MG63 (cell line): Measurements from ENCODE around the gene LCE5A. TPM values are rescaled to one million over a fixed set of nuclear protein-coding genes. Genes with fewer than 3 reads are reported as not detected.
"Not testable (repeated sequence)": the region's sequence is repeated elsewhere in the genome, so short reads cannot be mapped to it uniquely, and the experiment has no call there.

Source experiments
- DNase-seq: peaks from one replicate; pipeline ENCODE4 v3.0.0-alpha.2; 2020
- H3K27me3 ChIP-seq: fragments of 250-450 bp; sonication (Bioruptor Pico); 2 replicates; pipeline ENCODE4 v1.5.1; 2020; ENCODE audit warnings: mild to moderate bottlenecking, moderate library complexity
- H3K36me3 ChIP-seq: fragments of 250-450 bp; sonication (Bioruptor Pico); 2 replicates; pipeline ENCODE4 v1.5.1; 2020; ENCODE audit warnings: mild to moderate bottlenecking, moderate library complexity
- H3K4me3 ChIP-seq: fragments of 250-450 bp; sonication (Bioruptor Pico); 2 replicates; pipeline ENCODE4 v1.5.1; 2020; ENCODE audit warnings: mild to moderate bottlenecking, moderate library complexity
- H3K9me3 ChIP-seq: fragments of 250-450 bp; sonication (Bioruptor Pico); 2 replicates; pipeline ENCODE4 v1.5.1; 2020; ENCODE audit warnings: mild to moderate bottlenecking, moderate library complexity
- total RNA-seq: library from RNA; depleted of rRNA; stranded (reverse); fragments of >200 nt; shearing (Covaris generic); gene quantifications from 2 replicates; pipeline ENCODE4 v1.2.3, GENCODE V29; 2014; ENCODE audit warnings: low replicate concordance; rRNA removed

LCE5A gene
- total RNA-seq, 1 experiment from 2014 or later = not detected

DNA sequence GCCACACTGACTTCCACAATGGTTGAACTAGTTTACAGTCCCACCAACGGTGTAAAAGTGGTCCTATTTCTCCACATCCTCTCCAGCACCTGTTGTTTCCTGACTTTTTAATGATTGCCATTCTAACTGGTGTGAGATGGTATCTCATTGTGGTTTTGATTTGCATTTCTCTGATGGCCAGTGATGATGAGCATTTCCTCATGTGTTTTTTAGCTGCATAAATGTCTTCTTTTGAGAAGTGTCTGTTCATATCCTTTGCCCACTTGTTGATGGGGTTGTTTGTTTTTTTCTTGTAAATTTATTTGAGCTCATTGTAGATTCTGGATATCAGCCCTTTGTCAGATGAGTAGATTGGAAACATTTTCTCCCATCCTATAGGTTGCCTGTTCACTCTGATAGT, 37.8 kb downstream of the LCE5A start:
- not testable (repeated sequence) for DNase-seq, H3K9me3 ChIP-seq, H3K27me3 ChIP-seq, H3K4me3 ChIP-seq, H3K36me3 ChIP-seq

Other genes with a start within 250 kb of the LCE5A start
- gene FLG, start 185.6 kb upstream of the LCE5A start, total RNA-seq = not detected in 2 replicates
- not detected in 2 replicates for gene FLG2, start 150.8 kb upstream of the LCE5A start, total RNA-seq
- gene CRNN, start 96.5 kb upstream of the LCE5A start, total RNA-seq = not detected in 2 replicates
- gene CRCT1, start 3.7 kb downstream of the LCE5A start, total RNA-seq = not detected in 2 replicates
- not detected in 2 replicates for gene LCE3E, start 56.0 kb downstream of the LCE5A start, total RNA-seq
- gene LCE3D, start 69.7 kb downstream of the LCE5A start, total RNA-seq = not detected in 2 replicates
- not detected in 2 replicates for gene LCE3C, start 89.4 kb downstream of the LCE5A start, total RNA-seq
- not detected in 2 replicates for gene LCE3B, start 103.0 kb downstream of the LCE5A start, total RNA-seq
- gene LCE3A, start 112.3 kb downstream of the LCE5A start, total RNA-seq = not detected in 2 replicates
- gene LCE2D, start 152.6 kb downstream of the LCE5A start, total RNA-seq = not detected in 2 replicates
- not detected in 2 replicates for gene LCE2C, start 164.5 kb downstream of the LCE5A start, total RNA-seq
- not detected in 2 replicates for gene LCE2B, start 175.3 kb downstream of the LCE5A start, total RNA-seq
- gene LCE2A, start 187.5 kb downstream of the LCE5A start, total RNA-seq = not detected in 2 replicates
- gene LCE4A, start 197.4 kb downstream of the LCE5A start, total RNA-seq = not detected in 2 replicates
- not detected in 2 replicates for gene KPRP, start 247.2 kb downstream of the LCE5A start, total RNA-seq